ENCODE measurements around the gene OGFOD1. TPM values are rescaled to one million over a fixed set of nuclear protein-coding genes. Genes with fewer than 3 reads are reported as not detected.

Gene OGFOD1
- total and polyA plus RNA-seq, 9 of the 15 experiments (the other 6 are each of a cell fraction or from before 2014, with no cell fraction given): 60.4 to 134 (median 85.8) TPM

DNA sequence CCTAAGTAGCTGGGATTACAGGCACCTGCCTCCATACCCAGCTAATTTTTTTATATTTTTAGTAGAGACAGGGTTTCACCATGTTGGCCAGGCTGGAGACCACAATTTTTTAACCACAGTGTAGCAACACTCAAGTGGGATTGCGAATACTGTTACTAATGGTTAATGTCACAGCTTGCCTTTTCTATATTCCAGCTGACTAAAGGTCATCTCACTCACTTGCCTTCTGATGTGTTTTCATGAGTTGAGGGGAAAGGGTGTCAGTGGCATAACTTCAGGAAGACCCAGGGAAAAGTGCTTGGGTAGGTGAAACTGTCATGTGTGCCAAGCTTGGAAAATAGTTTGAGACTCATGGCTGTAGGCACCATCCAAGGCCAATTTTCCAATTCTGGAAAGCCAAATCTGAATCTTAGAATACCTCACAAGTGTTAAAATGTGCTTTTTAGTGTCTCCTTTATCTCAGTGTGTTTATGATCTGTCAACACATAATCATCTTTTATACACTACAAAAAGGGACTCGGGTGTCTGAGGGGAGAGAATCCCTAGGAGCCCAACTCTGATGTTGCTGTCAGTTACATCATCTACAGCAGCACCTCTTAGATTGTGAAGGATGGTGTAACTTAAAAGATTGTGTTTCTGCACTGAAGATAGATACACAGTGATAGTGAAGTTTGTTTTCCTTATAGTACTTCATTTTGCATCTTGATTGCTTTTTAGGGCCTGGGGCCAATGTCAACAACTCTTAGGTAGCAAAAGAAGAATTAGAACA lies 27.1 kb downstream of the OGFOD1 start (continued):
- TF ChIP-seq RBM25 (IDR thresholded peaks at IDR 0.05; ENCODE audit: low read depth, low read length, severe bottlenecking) (no peak), RAD21 (CRISPR knock-in tag; conservative IDR thresholded peaks at IDR 0.05 in 1 of 2, IDR thresholded peaks at IDR 0.05 in 1 of 2) (0 out of 4 replicates have a peak, but pooled peaks of 1 of the 2 experiments have one; percentile 20), TBP (optimal IDR thresholded peaks at IDR 0.05; ENCODE audit: low read depth, low read length) (no peak), SMARCA4 (IDR thresholded peaks at IDR 0.05) (peak; percentile 47; the same call in 1 of the 2 replicates), ETV1 (tag; conservative IDR thresholded peaks at IDR 0.05; ENCODE audit: low read depth) (no peak), TRIM24 (IDR thresholded peaks at IDR 0.05) (peak; percentile 46 to 77; a peak in 2 of 4 replicates), HNRNPL (IDR thresholded peaks at IDR 0.05; ENCODE audit: low read depth, low read length) (no peak), ZNF584 (CRISPR knock-in tag; IDR thresholded peaks at IDR 0.05; ENCODE audit: low read depth) (peak; percentile 50; the same call in 1 of the 2 replicates), ZNF23 (CRISPR knock-in tag; IDR thresholded peaks at IDR 0.05) (no peak), ZNF431 (CRISPR knock-in tag; IDR thresholded peaks at IDR 0.05) (no peak), THRAP3 (IDR thresholded peaks at IDR 0.05; ENCODE audit: borderline replicate concordance) (no peak), BMI1 (IDR thresholded peaks at IDR 0.05; ENCODE audit: low read length) (no peak), ZNF212 (CRISPR knock-in tag; IDR thresholded peaks at IDR 0.05) (no peak), RCOR1 (IDR thresholded peaks at IDR 0.05; ENCODE audit: borderline replicate concordance in 1 of 2, low read depth in 2 of 2, low read length in 2 of 2) (peak in 1 of 2 experiments; percentile 49; a peak in 1 of 4 replicates), GATAD2B (IDR thresholded peaks at IDR 0.05; ENCODE audit: borderline replicate concordance) (no peak), RFX7 (CRISPR knock-in tag; IDR thresholded peaks at IDR 0.05) (no peak), MTF1 (CRISPR knock-in tag; IDR thresholded peaks at IDR 0.05; ENCODE audit: borderline replicate concordance) (no peak), HMG20B (CRISPR knock-in tag; IDR thresholded peaks at IDR 0.05) (no peak), COPS2 (conservative IDR thresholded peaks at IDR 0.05) (no peak), JUN (IDR thresholded peaks at IDR 0.05; ENCODE audit: borderline replicate concordance, low read depth, low read length) (no peak), JUN (CRISPR knock-in tag; IDR thresholded peaks at IDR 0.05; ENCODE audit: borderline replicate concordance) (no peak)
- TF ChIP-seq, protein P1, sequence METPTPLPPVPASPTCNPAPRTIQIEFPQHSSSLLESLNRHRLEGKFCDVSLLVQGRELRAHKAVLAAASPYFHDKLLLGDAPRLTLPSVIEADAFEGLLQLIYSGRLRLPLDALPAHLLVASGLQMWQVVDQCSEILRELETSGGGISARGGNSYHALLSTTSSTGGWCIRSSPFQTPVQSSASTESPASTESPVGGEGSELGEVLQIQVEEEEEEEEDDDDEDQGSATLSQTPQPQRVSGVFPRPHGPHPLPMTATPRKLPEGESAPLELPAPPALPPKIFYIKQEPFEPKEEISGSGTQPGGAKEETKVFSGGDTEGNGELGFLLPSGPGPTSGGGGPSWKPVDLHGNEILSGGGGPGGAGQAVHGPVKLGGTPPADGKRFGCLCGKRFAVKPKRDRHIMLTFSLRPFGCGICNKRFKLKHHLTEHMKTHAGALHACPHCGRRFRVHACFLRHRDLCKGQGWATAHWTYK (CRISPR knock-in tag; IDR thresholded peaks at IDR 0.05): no peak
- TF ChIP-seq, protein P2, sequence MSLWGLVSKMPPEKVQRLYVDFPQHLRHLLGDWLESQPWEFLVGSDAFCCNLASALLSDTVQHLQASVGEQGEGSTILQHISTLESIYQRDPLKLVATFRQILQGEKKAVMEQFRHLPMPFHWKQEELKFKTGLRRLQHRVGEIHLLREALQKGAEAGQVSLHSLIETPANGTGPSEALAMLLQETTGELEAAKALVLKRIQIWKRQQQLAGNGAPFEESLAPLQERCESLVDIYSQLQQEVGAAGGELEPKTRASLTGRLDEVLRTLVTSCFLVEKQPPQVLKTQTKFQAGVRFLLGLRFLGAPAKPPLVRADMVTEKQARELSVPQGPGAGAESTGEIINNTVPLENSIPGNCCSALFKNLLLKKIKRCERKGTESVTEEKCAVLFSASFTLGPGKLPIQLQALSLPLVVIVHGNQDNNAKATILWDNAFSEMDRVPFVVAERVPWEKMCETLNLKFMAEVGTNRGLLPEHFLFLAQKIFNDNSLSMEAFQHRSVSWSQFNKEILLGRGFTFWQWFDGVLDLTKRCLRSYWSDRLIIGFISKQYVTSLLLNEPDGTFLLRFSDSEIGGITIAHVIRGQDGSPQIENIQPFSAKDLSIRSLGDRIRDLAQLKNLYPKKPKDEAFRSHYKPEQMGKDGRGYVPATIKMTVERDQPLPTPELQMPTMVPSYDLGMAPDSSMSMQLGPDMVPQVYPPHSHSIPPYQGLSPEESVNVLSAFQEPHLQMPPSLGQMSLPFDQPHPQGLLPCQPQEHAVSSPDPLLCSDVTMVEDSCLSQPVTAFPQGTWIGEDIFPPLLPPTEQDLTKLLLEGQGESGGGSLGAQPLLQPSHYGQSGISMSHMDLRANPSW (CRISPR knock-in tag; IDR thresholded peaks at IDR 0.05): no peak
